Ovary (tissue), 3 donors: ENCODE measurements around the gene SLC35B4.

ENCODE experiments used
- EP300 ChIP-seq: sonication (generic); formaldehyde crosslinking; IDR thresholded peaks from one replicate; pipeline ENCODE4 v1.6.1; 2017; ENCODE audit warnings: antibody characterized with exemption
- TF ChIP-seq, protein P1 (sequence below), 3 donors: fragments of 450-650 bp in 2 of 3; fragments of 200-600 bp in 1 of 3; IDR thresholded peaks; one replicate each; pipeline versions ENCODE4 v1.5.1 to v1.8.0; 2016 to 2022; ENCODE audit warnings: antibody characterized with exemption in 3 of 3, mild to moderate bottlenecking in 1 of 3
- donor health status: DM: no; HTN: no; CAD: no.

DNA sequence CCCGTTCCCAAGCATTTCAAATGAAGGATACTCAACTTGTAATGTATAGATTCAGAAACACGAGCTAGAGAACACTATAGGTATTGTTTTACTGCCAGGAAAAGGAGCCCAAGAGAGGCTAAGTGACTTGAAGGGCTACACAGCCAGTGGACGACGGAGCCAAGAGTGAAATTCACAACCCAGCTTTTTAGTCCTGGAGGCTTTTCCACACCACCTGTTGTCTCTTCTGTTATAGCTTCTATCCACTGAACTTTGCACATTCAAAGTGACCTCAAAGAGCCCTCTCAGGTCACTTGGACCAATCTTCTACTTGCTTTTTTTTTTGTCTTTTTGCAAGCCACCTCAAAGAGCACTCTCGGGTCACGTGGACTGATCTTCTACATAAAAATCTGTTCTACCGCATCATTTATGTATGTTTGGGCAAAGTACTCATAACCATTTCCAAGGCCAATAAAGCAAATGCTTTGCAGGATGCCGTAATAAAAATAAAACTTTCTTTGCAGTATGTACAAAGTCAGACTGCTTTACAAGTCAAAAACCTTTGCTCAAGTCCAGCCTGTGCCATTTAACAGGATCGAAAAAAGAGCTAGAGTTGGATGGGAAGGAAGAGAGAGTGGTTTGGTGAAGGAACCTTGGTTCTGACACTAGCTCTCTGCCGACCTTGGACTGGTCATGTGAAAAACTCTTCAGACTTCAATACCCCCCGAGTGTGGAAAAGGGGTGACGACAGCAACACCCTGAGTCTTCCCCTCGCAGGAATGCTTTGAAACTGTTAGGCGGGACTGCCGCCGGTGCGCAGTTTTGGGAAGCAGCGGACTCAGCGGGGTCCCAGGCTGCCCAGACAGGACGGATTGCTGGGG is 821 bp downstream of the SLC35B4 start:
- TF ChIP-seq, protein P1, sequence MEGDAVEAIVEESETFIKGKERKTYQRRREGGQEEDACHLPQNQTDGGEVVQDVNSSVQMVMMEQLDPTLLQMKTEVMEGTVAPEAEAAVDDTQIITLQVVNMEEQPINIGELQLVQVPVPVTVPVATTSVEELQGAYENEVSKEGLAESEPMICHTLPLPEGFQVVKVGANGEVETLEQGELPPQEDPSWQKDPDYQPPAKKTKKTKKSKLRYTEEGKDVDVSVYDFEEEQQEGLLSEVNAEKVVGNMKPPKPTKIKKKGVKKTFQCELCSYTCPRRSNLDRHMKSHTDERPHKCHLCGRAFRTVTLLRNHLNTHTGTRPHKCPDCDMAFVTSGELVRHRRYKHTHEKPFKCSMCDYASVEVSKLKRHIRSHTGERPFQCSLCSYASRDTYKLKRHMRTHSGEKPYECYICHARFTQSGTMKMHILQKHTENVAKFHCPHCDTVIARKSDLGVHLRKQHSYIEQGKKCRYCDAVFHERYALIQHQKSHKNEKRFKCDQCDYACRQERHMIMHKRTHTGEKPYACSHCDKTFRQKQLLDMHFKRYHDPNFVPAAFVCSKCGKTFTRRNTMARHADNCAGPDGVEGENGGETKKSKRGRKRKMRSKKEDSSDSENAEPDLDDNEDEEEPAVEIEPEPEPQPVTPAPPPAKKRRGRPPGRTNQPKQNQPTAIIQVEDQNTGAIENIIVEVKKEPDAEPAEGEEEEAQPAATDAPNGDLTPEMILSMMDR (IDR thresholded peaks at IDR 0.05) = no peak
- no peak for TF ChIP-seq EP300
